Bronchial epithelial cell (primary cell): Measurements from ENCODE around the gene KRTAP10-9. TPM values are rescaled to one million over a fixed set of nuclear protein-coding genes. Genes with fewer than 3 reads are reported as not detected.

ENCODE experiments used
- DNase-seq: peaks from one replicate; pipeline ENCODE4 v3.0.0-alpha.2; 2010; ENCODE audit warnings: low read depth
- FAIRE-seq: peaks from 2 replicates; lab custom pipeline; 2011; peaks lifted over from hg19 to GRCh38; lab: Jason Lieb, UNC
- H3K27me3 ChIP-seq: 2 replicates; pipeline ENCODE4 v1.5.1; 2011; ENCODE audit warnings: low read length; ENCODE audit not compliant: control insufficient read depth, insufficient read depth
- H3K36me3 ChIP-seq: 2 replicates; pipeline ENCODE4 v1.5.1; 2011; ENCODE audit warnings: low read length; ENCODE audit not compliant: control insufficient read depth, insufficient read depth
- H3K4me3 ChIP-seq: 2 replicates; pipeline ENCODE4 v1.5.1; 2011; ENCODE audit warnings: mild to moderate bottlenecking, low read depth, low read length, control low read depth
- total RNA-seq: library from RNA; depleted of rRNA; stranded (reverse); fragments of >200 nt; gene quantifications from 2 replicates; pipeline ENCODE4 v1.2.1, GENCODE V29; 2014
- TF ChIP-seq, protein P1 (sequence below): IDR thresholded peaks from 2 replicates; pipeline ENCODE4 v1.5.1; 2011; ENCODE audit warnings: mild to moderate bottlenecking, moderate library complexity, low read length, control low read depth, inconsistent platforms; ENCODE audit not compliant: insufficient read depth, severe bottlenecking

KRTAP10-9 gene
- total RNA-seq, 1 donor from 2014 or later = not detected

DNA sequence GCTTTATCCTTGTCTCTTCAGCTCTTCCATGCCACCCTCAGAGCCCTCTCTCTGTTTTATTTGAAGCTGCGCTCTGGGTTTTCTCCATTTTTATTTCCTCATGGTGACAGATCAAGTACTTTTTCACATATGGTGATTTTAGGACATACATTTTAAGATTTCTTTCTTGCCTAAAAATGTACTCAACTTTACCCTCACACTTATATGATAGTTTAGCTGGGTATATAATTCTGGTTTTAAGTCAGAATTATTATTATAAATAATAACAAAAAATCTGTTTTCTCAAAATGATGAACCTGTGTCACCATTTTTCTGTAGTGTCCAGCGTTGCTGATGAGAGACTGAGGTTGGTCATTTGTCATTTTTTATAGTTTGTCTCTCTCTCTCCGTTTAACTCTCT is 45.7 kb upstream of the KRTAP10-9 start:
- TF ChIP-seq, protein P1, sequence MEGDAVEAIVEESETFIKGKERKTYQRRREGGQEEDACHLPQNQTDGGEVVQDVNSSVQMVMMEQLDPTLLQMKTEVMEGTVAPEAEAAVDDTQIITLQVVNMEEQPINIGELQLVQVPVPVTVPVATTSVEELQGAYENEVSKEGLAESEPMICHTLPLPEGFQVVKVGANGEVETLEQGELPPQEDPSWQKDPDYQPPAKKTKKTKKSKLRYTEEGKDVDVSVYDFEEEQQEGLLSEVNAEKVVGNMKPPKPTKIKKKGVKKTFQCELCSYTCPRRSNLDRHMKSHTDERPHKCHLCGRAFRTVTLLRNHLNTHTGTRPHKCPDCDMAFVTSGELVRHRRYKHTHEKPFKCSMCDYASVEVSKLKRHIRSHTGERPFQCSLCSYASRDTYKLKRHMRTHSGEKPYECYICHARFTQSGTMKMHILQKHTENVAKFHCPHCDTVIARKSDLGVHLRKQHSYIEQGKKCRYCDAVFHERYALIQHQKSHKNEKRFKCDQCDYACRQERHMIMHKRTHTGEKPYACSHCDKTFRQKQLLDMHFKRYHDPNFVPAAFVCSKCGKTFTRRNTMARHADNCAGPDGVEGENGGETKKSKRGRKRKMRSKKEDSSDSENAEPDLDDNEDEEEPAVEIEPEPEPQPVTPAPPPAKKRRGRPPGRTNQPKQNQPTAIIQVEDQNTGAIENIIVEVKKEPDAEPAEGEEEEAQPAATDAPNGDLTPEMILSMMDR = no peak
- DNase-seq (no peak), FAIRE-seq (no peak)
- H3K4me3 ChIP-seq = no peak overlapping the region
- H3K27me3 ChIP-seq = no peaks in the 10 kb centered on the region
- H3K36me3 ChIP-seq = no peaks in the 10 kb centered on the region

DNA sequence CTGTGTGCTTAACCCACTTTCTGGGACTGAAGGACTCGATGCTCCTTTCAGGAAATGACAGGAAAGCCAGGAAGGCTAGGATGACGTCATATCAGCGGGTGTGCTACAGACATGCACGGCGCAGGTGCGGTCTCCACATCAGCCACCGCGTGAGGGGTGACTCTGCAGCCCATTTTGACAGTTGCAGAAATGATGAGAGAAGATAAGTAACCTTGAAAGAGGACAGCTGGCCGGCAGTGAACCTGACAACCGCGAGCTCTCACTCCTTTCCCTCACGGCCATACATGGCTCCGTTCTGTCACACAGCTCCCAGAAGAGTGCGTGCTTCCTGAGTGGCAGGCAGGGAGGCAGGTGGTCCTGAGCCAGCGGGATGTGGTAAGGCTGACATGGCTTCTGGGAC is 44.8 kb upstream of the KRTAP10-9 start:
- no peak overlapping the region for H3K4me3 ChIP-seq
- no peaks in the 10 kb centered on the region for H3K27me3 ChIP-seq
- H3K36me3 ChIP-seq = no peaks in the 10 kb centered on the region
- TF ChIP-seq, protein P1 = no peak
- FAIRE-seq = no peak
- DNase-seq = no peak

DNA sequence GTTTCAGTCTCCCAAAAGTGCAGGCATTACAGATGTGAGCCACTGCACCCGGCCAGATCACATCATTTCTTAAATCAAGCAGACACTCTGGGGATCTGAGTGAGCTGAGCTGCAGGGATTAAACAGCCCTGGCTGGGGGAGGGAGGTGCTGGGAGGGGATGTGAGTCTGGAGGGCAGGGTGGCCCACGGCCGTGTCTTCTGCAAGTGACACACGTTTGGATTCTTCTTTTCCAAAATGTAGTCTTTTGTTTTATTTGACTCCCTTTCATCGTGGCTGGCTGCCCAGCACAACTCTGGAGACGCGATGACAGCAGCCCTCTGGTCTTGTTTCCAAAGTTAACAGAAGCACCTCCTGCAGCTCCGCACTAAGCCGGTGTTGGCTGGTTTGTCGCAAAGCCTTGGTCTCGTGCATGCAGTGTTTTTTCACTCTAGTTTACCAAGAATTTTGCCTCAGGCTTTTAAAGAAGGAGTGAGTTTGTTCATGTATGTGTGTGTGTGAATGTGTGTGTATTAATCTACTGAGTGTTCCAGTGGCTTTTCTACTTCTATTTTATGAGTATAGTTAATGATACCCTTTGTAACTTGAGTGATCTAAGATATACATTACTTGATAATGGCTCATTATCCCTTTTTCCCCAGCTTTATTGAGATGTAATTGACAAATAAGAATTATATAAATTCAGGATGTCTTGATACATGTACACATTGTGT is 43.6 kb upstream of the KRTAP10-9 start:
- Histone ChIP-seq H3K27me3 (no peaks in the 10 kb centered on the region), H3K36me3 (no peaks in the 10 kb centered on the region), H3K4me3 (no peak overlapping the region)
- FAIRE-seq (no peak), DNase-seq (no peak)
- TF ChIP-seq, protein P1 = no peak

DNA sequence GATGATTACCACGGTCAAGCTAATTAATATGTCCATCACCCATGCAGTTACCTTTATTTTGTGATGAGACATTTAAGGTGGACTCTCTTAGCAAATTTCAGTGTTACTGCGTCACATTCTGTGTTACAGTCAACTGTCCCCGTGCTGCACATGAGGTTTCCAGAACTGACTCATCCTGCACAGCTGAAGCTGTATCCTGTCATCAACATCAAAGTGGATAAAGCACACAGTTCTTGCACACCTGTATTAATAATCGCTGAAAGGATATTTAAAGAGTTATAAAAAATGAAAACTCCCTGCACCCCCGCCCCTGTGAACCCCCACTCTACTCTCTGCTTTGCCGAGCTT is 43.1 kb upstream of the KRTAP10-9 start:
- no peaks in the 10 kb centered on the region for H3K27me3 ChIP-seq
- DNase-seq (no peak), FAIRE-seq (peak; percentile 32)
- no peak overlapping the region for H3K4me3 ChIP-seq
- TF ChIP-seq, protein P1 = no peak
- H3K36me3 ChIP-seq = no peaks in the 10 kb centered on the region

DNA sequence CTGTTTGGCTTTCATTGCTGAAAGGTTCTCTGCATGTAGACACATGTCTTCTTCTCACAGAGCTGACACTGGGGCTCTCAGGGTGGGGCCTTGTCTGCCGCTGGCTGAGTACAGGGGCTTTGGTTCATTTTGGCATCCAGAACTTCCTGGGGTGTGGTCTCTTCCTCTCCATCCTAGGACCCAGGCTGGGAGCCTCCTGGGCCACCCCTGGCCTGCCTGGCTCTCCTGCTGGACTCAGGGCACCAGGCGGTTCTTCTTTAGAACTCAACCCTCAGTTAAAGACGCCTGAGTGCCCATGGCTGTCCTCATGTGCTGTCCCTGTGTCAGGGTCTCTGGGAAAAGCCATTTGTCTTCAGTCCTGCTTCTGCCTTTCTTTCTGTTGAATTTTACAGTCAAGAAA is 41.0 kb upstream of the KRTAP10-9 start:
- Histone ChIP-seq H3K4me3 (no peak overlapping the region), H3K27me3 (no peaks in the 10 kb centered on the region), H3K36me3 (no peaks in the 10 kb centered on the region)
- no peak for FAIRE-seq
- TF ChIP-seq, protein P1 = no peak
- no peak for DNase-seq

DNA sequence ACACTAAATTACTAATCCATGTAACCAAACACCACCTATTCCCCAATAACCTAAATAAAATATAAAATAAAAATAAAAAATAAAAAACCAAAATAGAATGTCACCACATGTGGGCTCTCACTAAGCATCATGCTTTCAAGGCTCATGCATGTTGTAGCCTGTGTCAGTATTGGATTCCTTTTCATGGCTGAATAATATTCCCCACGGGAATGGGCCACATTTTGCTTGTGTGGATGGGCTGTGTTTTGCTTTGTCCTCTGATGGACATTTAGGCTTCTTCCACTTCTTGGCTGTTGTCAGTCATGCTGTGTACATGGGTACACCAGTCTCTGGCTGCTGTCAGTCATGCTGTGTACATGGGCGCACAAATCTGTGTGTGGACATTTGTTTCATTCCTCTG is 37.8 kb upstream of the KRTAP10-9 start:
- H3K27me3 ChIP-seq = no peaks in the 10 kb centered on the region
- H3K4me3 ChIP-seq = no peak overlapping the region
- no peaks in the 10 kb centered on the region for H3K36me3 ChIP-seq
- no peak for FAIRE-seq
- TF ChIP-seq, protein P1 = no peak
- DNase-seq = no peak
